Suppressor macrophage (primary cell): ENCODE data around the gene NEK6.
"Not testable (repeated sequence)": the region's sequence is repeated elsewhere in the genome, so short reads cannot be mapped to it uniquely, and the experiment has no call there.

Source experiments
- DNase-seq, 4 experiments: peaks; one replicate each; pipeline ENCODE4 v3.0.0-alpha.2; 2020 to 2022

NEK6 gene

GRCh38 chr9:124228516-124228915, 29.2 kb upstream of the NEK6 start:
- no peak for DNase-seq

DNA sequence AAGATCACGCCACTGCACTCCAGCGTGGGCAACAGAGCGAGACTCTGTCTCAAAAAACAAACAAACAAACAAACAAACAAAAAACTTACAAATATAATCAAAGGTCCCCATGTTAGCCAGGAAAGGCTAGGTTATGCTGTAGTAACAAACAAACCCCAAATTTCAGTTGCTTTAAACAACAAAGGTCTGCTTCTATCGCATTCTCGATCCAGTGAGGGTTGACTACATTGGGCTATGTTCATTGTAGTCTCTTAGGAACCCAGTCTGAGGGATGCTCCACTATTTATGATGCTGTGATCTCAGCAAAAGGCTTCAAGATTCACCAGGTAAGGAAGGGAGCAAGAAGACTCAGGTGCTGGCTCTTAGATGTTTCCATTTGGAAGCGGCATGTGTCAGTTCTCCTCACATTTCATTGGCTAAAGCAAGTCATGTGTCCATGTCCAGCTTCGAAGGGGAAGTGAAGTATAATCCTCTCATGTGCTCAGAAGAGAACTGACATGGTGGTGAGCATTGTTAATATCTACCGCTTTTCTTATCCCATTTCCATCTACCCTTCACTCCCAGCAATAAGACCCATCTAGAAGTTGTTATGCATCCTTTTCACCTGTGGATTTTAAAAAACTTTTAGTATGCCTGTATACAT, 26.5 kb upstream of the NEK6 start:
- peak in 2 of 4 experiments; percentile 31 to 45 for DNase-seq

DNA sequence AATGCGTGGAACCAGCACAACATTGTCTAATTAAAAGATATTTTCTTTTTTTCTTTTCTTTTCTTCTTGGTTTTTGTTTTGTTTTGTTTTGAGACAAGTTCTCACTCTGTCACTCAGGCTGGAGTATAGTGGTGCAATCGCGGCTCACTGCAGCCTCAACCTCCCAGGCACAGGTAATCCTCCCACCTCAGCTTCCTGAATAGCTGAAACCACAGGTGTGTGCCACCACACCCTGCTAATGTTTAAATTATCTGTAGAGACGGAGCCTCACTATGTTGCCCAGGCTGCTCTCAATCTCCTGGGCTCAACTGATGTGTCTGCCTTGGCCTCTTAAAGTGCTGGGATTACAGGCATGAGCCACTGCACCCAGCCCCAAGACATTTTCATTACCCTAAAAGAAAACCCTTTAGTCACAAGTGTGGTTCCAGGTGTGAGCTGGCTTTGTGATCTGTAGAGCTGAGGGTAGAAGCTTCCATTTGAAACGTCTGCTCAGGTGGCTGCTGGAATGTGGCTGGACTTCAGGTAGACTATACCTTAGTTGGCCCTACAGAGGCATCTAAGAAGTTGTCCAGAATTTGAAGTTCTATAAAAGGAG, 19.1 kb upstream of the NEK6 start:
- no peak for DNase-seq

DNA sequence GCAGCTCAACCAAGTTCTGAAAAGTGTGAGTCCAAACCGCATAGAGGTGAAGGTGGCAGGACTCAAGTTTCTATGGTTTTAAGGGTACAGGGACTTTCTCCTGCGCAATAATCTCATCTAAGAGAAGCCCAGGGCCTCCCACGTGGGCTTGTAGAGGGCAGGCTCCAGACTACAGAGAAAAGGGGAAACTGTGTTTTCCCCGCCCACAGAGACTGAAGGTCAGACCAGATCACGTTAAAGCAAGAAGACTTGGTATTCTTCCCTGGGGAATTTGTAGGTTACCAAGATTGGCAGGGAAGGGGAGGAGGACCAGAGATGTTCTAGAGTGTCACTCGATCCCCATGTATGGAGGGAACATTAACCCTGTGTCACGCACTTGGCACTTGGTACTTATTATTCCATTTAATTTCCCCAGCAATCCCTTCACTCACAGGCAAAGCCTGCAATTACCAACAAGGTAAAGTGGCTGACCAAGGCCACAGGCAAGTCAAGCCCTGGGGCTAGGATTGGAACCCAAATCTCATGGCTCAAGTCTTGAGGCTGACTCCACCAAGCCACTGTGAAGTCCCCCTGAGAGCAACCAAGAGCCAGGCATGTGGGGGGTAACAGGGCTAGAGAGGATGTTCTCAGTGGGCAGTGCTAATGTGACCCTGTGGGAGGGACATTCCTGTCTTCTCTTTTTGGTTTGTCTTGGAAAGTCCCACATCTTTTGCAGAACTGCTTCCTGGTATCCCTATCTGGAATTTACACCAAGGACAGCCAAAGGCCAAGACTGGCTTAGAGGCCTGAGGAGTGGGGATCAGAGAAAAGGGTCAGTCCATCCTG, 18.3 kb upstream of the NEK6 start:
- peak; percentile 82 to 94 (median 92) for DNase-seq

GRCh38 chr9:124242331-124243194, 15.2 kb upstream of the NEK6 start:
- DNase-seq = peak in 3 of 4 experiments; percentile 57 to 71 (median 63)

DNA sequence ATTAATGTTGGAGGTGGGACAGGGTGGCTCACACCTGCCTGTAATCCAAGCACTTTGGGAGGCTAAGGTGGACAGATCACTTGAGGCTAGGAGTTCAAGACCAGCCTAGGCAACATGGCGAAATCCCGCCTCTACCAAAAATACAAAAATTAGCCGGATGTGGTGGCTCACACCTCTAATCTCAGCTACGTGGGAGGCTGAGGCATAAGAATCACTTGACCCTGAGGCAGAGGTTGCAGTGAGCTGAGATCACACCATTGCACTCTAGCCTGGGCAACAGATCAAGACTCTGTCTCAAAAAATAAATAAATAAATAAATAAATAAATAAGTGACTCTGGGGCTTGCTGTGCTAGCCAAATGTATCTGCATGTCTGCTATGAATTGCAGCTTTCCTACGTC, 10.4 kb upstream of the NEK6 start:
- DNase-seq = peak in 3 of 4 experiments; percentile 36 to 42 (median 42)

DNA sequence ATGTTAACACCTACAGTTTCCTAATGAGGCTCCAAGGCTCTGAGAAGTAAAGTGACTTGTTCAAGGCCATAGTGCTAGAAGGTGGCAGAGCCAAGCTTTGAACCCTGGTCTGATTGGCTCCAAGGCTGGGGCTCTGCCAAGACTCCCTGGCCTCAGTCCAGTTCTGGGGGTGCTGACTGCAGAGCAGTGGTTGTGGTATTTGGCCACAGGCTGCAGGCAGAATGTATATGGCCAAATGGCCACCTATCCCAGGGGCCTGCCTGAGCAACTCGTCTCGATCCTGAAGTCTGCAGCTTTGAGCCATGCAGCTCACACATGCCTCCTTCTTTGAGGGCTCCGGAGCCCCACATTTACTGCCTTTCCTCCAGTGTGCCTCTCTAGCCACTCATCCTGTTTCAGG, 9.7 kb upstream of the NEK6 start:
- no peak for DNase-seq

DNA sequence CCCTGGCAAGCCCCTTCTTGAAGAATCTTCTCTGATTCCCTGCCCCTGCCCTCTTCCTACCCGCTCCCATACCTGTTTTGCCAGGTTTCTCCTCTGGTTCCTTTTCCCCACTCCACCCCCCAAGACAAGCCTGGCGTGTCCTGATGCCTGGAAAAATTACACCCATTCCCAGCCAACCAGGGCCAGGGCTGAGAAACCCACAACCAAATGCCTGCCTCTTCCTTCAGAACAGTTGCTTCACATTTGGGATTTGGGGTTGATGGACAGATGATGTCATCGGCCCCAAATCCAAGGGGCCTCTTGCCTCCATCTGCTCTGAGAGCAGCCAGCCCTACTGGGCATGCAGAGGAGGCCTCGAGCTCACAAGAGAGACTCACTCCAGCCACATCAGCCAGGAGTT, 8.8 kb upstream of the NEK6 start:
- no peak for DNase-seq

- no peak for DNase-seq
Observed at GRCh38 chr9:124251204-124251603, 6.5 kb upstream of the NEK6 start.

DNA sequence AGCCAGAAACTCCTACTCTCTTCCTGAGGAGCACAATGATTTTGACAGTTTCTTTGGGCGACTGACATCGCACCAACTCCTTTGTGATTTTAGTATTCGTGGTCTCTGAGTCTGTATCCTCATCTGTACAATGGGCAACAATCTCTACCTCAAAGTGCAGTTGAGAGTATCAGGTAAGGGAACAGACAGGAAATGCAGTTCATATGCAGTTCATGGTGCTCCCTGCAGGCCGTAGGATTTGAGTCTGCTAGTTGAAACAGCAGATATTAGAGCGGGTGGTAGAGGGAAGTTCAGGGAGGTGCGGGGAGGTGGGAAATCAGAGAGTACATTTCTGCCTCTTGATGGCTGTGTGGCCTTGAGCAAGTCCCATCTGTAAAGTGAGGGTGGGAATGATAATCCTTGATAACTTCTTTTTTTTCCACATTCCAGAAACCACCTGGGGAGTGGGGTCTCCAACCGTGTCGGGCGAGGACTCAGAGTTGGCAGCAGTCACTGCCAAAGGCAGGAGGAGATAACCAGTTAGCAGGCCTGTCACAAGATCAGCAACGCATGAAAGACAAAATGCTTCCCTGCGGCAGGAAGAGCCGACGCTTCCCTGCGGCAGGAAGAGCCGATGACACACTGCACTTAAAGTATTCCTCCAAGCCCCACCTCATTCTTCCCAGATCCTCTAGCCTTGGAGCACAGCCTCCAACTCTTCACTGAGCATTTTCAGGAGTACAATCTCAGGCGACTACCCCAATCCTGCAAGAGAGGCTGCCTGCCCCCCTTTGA, 6.0 kb upstream of the NEK6 start:
- DNase-seq = no peak

GRCh38 chr9:124252878-124253277, 4.9 kb upstream of the NEK6 start:
- not testable (repeated sequence) for DNase-seq

DNA sequence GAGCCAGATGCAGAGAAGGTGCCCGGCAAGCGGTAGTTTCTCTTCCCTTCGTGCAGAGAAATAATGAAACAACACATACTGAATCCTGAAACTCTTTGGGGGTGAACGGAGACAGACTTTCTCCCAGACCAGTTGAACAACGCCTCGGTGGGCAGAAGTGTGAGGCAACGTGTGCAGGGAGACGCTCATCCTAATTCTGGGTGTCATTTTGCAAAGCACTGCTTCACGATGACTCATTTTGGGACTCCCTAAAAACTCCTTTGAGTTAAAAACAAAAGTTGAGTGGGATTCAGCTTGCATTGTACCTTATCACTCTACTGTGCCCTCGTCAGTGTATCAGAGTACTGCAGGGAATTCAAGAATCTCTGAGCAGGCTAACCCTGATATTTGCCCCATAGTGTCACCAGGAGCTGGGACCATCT, 3.5 kb upstream of the NEK6 start:
- peak in 2 of 4 experiments; percentile 43 to 46 for DNase-seq

DNA sequence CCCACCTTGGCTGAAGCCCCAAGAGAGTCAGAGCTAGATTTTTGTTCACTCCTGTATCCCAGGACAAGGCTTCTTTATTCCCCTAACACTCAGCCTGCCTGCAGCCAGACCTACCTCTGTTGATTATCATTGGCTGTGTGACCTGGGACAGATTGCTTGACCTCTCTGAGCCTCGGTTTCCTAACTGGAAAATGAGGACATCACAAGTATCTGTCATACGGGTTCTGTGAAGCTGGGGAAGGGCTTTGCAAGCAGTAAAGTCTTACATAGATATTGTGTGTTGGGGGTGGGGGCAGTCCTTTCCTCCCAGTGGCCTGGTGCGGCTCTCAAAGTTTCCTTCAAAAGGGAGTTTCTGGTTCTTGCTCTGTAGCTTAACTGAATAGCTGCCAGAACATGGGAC, 2.5 kb upstream of the NEK6 start:
- DNase-seq = no peak

- no peak for DNase-seq
Observed at GRCh38 chr9:124256517-124257069, 1.2 kb upstream of the NEK6 start.

DNA sequence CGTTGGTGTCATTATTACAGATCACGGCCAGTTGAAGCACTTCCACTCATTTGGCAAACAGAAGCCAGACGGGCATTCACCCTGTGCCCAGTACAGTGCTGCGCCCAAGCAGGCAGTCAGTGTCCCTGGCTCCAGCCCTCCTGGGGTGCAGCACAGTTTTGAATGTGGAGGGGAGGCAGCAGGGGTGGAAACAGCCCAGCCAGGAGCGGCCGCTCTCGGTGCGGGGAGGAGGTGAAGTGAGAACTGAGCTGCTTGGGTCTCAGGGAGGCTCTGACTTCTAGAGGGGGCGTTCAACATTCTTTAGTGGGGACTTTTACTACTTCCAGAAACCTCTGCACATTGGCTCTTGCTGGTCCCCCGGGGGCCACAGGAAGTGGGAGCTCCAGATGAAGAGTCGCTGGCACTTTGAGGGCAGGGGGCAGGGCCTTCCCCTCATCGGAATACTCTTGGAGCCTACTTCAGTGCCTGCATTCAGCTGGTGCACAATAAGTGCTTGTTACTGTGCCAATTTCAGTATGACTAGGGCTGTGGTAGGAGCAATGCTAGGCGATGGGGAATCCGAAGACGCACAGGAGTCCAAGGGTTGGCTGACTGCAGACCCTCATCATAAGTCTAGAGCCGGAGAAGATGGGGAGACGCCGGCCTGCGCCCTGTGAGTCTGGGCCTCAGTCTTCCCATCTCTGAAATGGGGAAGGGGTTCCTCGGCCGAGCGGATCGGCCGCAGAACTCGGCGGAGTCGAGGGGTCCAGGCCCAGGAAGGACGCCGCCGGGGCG, 492 bp upstream of the NEK6 start:
- DNase-seq = no peak

GRCh38 chr9:124258607-124259157, 933 bp downstream of the NEK6 start:
- peak in 2 of 4 experiments; percentile 27 to 43 for DNase-seq

GRCh38 chr9:124259158-124259808, 1.5 kb downstream of the NEK6 start:
- peak in 3 of 4 experiments; percentile 67 to 73 (median 69) for DNase-seq

DNA sequence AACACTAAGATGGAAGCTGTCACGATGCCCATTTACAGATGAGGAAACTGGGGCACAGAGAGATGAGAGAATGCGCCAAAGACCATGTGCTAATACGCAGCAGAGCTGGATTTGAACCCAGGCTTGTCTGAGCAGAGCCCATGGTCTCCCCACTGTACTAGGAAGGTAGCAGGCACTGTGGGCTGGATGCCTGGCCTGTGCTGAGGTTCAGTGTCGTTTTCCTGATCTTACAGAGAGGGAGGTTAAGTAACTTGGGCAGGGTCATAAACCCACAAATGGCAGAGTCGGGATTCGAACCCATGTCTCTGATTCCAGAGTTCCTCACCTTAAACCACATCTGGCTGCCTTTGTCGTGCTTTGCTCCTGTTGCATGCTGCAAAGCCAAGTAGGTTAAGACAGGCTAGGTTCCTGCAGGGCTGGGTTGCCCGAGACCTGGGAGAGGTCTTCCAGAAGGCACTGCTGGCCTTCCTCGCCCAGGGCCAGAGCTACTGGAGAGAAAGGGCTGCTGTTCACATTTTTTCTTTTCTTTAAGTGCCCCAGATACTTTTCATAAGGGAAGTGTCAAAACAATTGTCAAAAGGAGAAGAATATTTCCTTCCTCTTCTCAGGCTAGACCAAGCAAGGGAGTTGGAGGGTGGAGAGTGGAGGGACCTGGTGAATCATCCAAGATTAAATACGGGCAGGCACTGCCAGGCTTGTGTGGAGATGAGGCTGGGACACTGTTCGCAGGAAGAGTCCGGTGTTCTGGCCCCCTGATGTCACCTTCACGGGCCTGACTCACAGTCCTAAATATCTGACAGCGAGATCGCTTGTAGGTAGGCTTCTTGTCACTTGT, 3.2 kb downstream of the NEK6 start:
- peak; percentile 81 to 93 (median 88) for DNase-seq
